H9 (cell line): ENCODE results near the gene STX10. TPM values are rescaled to one million over a fixed set of nuclear protein-coding genes. Genes with fewer than 3 reads are reported as not detected.

Experiments
- DNase-seq: peaks from one replicate; pipeline ENCODE4 v3.0.0-alpha.2; 2017
- H2AFZ ChIP-seq: one replicate; pipeline ENCODE4 v1.6.1; 2013; ENCODE audit warnings: mild to moderate bottlenecking, low read length, control low read depth, moderate library complexity
- H2AK5ac ChIP-seq: 2 replicates; pipeline ENCODE4 v1.6.1; 2013; ENCODE audit warnings: low read length, control low read depth, mixed read lengths; ENCODE audit not compliant: insufficient read length
- H2BK120ac ChIP-seq: one replicate; pipeline ENCODE4 v1.6.1; 2013; ENCODE audit warnings: low read depth, mild to moderate bottlenecking, low read length, control low read depth, inconsistent platforms; ENCODE audit not compliant: poor library complexity, severe bottlenecking
- H2BK12ac ChIP-seq: 2 replicates; pipeline ENCODE4 v1.6.1; 2013; ENCODE audit warnings: low read length, control low read depth, mixed read lengths, low read depth; ENCODE audit not compliant: insufficient read length
- H2BK15ac ChIP-seq: 2 replicates; pipeline ENCODE4 v1.6.1; 2013; ENCODE audit warnings: low read depth, low read length, control low read depth
- H2BK20ac ChIP-seq: one replicate; pipeline ENCODE4 v1.6.1; 2013; ENCODE audit warnings: low read depth, mild to moderate bottlenecking, low read length, control low read depth, inconsistent platforms; ENCODE audit not compliant: poor library complexity, severe bottlenecking
- H2BK5ac ChIP-seq: 2 replicates; pipeline ENCODE4 v1.6.1; 2013; ENCODE audit warnings: low read length, control low read depth, mixed read lengths; ENCODE audit not compliant: insufficient read length
- H3K14ac ChIP-seq: 2 replicates; pipeline ENCODE4 v1.6.1; 2013; ENCODE audit warnings: low read length, control low read depth; ENCODE audit not compliant: insufficient read depth
- H3K18ac ChIP-seq: 2 replicates; pipeline ENCODE4 v1.6.1; 2013; ENCODE audit warnings: low read depth, mild to moderate bottlenecking, mixed read lengths, low read length, control low read depth; ENCODE audit not compliant: insufficient read length
- H3K23ac ChIP-seq: 2 replicates; pipeline ENCODE4 v1.6.1; 2013; ENCODE audit warnings: low read length, control low read depth, mixed read lengths, low read depth; ENCODE audit not compliant: insufficient read length
- H3K23me2 ChIP-seq: 2 replicates; pipeline ENCODE4 v1.6.1; 2013; ENCODE audit warnings: low read depth, mild to moderate bottlenecking, mixed read lengths, low read length, control low read depth; ENCODE audit not compliant: insufficient read length, poor library complexity, severe bottlenecking
- H3K27ac ChIP-seq: 2 replicates; pipeline ENCODE4 v1.5.1; 2013; ENCODE audit warnings: low read length, control low read depth, mixed read lengths, low read depth; ENCODE audit not compliant: insufficient read length
- H3K27me3 ChIP-seq: 2 replicates; pipeline ENCODE4 v1.6.1; 2013; ENCODE audit warnings: low read length, control low read depth, inconsistent platforms; ENCODE audit not compliant: insufficient read depth
- H3K4ac ChIP-seq: 2 replicates; pipeline ENCODE4 v1.6.1; 2013; ENCODE audit warnings: low read depth, mild to moderate bottlenecking, control low read depth, inconsistent platforms, low read length, moderate library complexity
- H3K4me1 ChIP-seq: 2 replicates; pipeline ENCODE4 v1.6.1; 2013; ENCODE audit warnings: low read length, control low read depth, inconsistent platforms; ENCODE audit not compliant: insufficient read depth
- H3K4me2 ChIP-seq: 2 replicates; pipeline ENCODE4 v1.6.1; 2013; ENCODE audit warnings: low read length, control low read depth, mixed read lengths; ENCODE audit not compliant: insufficient read length, insufficient read depth
- H3K56ac ChIP-seq: 2 replicates; pipeline ENCODE4 v1.6.1; 2013; ENCODE audit warnings: low read depth, mild to moderate bottlenecking, mixed read lengths, low read length, control low read depth; ENCODE audit not compliant: insufficient read length
- H3K79me1 ChIP-seq: 2 replicates; pipeline ENCODE4 v1.6.1; 2013; ENCODE audit warnings: low read depth, mild to moderate bottlenecking, moderate library complexity, low read length, control low read depth, inconsistent platforms; ENCODE audit not compliant: insufficient read depth, poor library complexity, severe bottlenecking
- H3K79me2 ChIP-seq: 2 replicates; pipeline ENCODE4 v1.6.1; 2013; ENCODE audit warnings: low read length, control low read depth, inconsistent platforms; ENCODE audit not compliant: insufficient read depth
- H3K9ac ChIP-seq: 2 replicates; pipeline ENCODE4 v1.6.1; 2013; ENCODE audit warnings: low read length, control low read depth, mixed read lengths; ENCODE audit not compliant: insufficient read length; ENCODE audit errors: extremely low read depth
- H3K9me3 ChIP-seq: one replicate; pipeline ENCODE4 v1.6.1; 2013; ENCODE audit warnings: low read depth, low read length, inconsistent platforms; ENCODE audit not compliant: control insufficient read depth
- H3T11ph ChIP-seq: one replicate; pipeline ENCODE4 v1.6.1; 2013; ENCODE audit warnings: mild to moderate bottlenecking, low read length, control low read depth, inconsistent platforms
- H4K20me1 ChIP-seq: one replicate; pipeline ENCODE4 v1.6.1; 2013; ENCODE audit not compliant: control insufficient read depth, insufficient read length, insufficient read depth
- H4K5ac ChIP-seq: 2 replicates; pipeline ENCODE4 v1.6.1; 2013; ENCODE audit warnings: low read depth, mild to moderate bottlenecking, mixed read lengths, low read length, control low read depth; ENCODE audit not compliant: insufficient read length
- H4K8ac ChIP-seq: replicated peaks from 2 replicates; pipeline ENCODE4 v1.6.1; 2013; ENCODE audit warnings: low read length, control low read depth, mixed read lengths, low read depth; ENCODE audit not compliant: insufficient read length
- H4K91ac ChIP-seq: 2 replicates; pipeline ENCODE4 v1.6.1; 2013; ENCODE audit warnings: low read depth, mild to moderate bottlenecking, moderate library complexity, mixed read lengths, low read length, control low read depth; ENCODE audit not compliant: insufficient read length
- H3K27ac Mint-ChIP-seq, 3 experiments: 2 replicates in 2 of 3; 3 replicates in 1 of 3; pipeline ENCODE4 v1.8.0; 2020 to 2021; ENCODE audit warnings: mixed read lengths in 3 of 3, mild to moderate bottlenecking in 1 of 3, moderate library complexity in 1 of 3
- H3K27me3 Mint-ChIP-seq: 2 replicates; pipeline ENCODE4 v1.8.0; 2021; ENCODE audit warnings: low read depth, mild to moderate bottlenecking, moderate library complexity, mixed read lengths
- H3K36me3 Mint-ChIP-seq, 3 experiments: 2 replicates in 2 of 3; 3 replicates in 1 of 3; pipeline ENCODE4 v1.8.0; 2020 to 2021; ENCODE audit warnings: low read depth in 3 of 3, mixed read lengths in 3 of 3; ENCODE audit not compliant: insufficient read depth in 1 of 3
- H3K4me1 Mint-ChIP-seq, 2 experiments: 2 replicates each; pipeline ENCODE4 v1.8.0; 2020; ENCODE audit warnings: mixed read lengths in 2 of 2
- H3K4me3 Mint-ChIP-seq, 2 experiments: 2 replicates in 1 of 2; 3 replicates in 1 of 2; pipeline ENCODE4 v1.8.0; 2020 to 2021; ENCODE audit warnings: mild to moderate bottlenecking in 2 of 2, mixed read lengths in 2 of 2, moderate library complexity in 1 of 2
- H3K9me3 Mint-ChIP-seq, 2 experiments: 2 replicates in 1 of 2; 3 replicates in 1 of 2; pipeline ENCODE4 v1.8.0; 2020; ENCODE audit warnings: mild to moderate bottlenecking in 2 of 2, mixed read lengths in 2 of 2, moderate library complexity in 1 of 2
- CTCF ChIP-seq: fragments of 200-600 bp; sonication (generic); conservative IDR thresholded peaks from 3 replicates; pipeline ENCODE4 v1.8.0; 2021; ENCODE audit warnings: antibody characterized with exemption, mild to moderate bottlenecking
- WGBS: extraction: QIAGEN DNeasy Blood & Tissue Kit; methylation state at CpG from one replicate; pipeline ENCODE4 v1.1.7; 2013; ENCODE audit warnings: missing lambda C conversion rate, low lambda C conversion rate, mixed read lengths; ENCODE audit not compliant: insufficient read length; ENCODE audit errors: extremely low coverage; 5-methylcytosine and 5-hydroxymethylcytosine counted together
- total RNA-seq: library from RNA; stranded (reverse); gene quantifications from 2 replicates; pipeline ENCODE4 v1.2.1, GENCODE V29; 2021

STX10 gene
- total RNA-seq, 1 experiment from 2014 or later = 39.4 TPM

DNA sequence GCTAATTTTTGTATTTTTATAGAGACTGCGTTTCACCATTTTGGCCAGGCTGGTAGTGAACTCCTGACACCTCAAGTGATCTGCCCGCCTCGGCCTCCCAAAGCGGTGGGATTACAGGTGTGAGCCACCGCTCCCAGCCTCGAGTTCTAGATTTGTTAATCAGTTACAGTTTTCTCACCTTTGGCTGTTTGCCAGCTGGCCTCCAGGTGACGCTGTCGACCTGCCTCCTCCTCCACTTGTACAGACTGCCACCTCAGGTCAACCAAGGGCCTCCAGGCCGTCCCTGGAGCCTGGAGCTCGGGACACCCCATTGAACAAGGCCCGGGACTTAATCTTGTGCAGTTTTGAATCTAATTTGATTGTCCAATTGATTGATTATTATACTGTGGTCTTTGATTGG is 45.5 kb upstream of the STX10 start:
- no peak overlapping the region for H4K91ac ChIP-seq
- no peak overlapping the region for H3K23ac ChIP-seq
- no peak overlapping the region for H2BK12ac ChIP-seq
- no peak overlapping the region for H3K56ac ChIP-seq
- H3K27me3 ChIP-seq = no peaks in the 10 kb centered on the region
- H4K5ac ChIP-seq = no peak overlapping the region
- no peak overlapping the region for H2BK120ac ChIP-seq
- peak; percentile 90 for DNase-seq
- no peak overlapping the region for H3K4ac ChIP-seq
- no peak overlapping the region for H2AFZ ChIP-seq
- H3K18ac ChIP-seq = no peak overlapping the region
- no peak overlapping the region for H2BK15ac ChIP-seq
- Mint-ChIP-seq H3K4me1 (no peaks in the 10 kb centered on the region), H3K36me3 (no peaks in the 10 kb centered on the region), H3K9me3 (no peaks in the 10 kb centered on the region), H3K27me3 (no peaks in the 10 kb centered on the region), H3K4me3 (no peak overlapping the region), H3K27ac (no peak overlapping the region)
- no peak overlapping the region for H3K4me2 ChIP-seq
- no peaks in the 10 kb centered on the region for H3K9me3 ChIP-seq
- H3T11ph ChIP-seq = no peak overlapping the region
- H4K8ac ChIP-seq = no peak overlapping the region
- no peaks in the 10 kb centered on the region for H3K79me2 ChIP-seq
- H3K14ac ChIP-seq = no peak overlapping the region
- TF ChIP-seq CTCF = peak; percentile 95
- no peaks in the 10 kb centered on the region for H3K79me1 ChIP-seq
- no peak overlapping the region for H2BK20ac ChIP-seq
- no peaks in the 10 kb centered on the region for H4K20me1 ChIP-seq
- H3K27ac ChIP-seq = no peak overlapping the region
- no peaks in the 10 kb centered on the region for H3K4me1 ChIP-seq
- no peak overlapping the region for H2AK5ac ChIP-seq
- H2BK5ac ChIP-seq = no peak overlapping the region
- no CpG with 5 or more reads among the region's 11 CpGs for WGBS
- no peaks in the 10 kb centered on the region for H3K23me2 ChIP-seq
- no peak overlapping the region for H3K9ac ChIP-seq
